ENCODE results near the gene ATP2C2. TPM values are rescaled to one million over a fixed set of nuclear protein-coding genes. Genes with fewer than 3 reads are reported as not detected.

The ATP2C2 gene
- total RNA-seq, 1 experiment from 2014 or later: 20.3 TPM

DNA sequence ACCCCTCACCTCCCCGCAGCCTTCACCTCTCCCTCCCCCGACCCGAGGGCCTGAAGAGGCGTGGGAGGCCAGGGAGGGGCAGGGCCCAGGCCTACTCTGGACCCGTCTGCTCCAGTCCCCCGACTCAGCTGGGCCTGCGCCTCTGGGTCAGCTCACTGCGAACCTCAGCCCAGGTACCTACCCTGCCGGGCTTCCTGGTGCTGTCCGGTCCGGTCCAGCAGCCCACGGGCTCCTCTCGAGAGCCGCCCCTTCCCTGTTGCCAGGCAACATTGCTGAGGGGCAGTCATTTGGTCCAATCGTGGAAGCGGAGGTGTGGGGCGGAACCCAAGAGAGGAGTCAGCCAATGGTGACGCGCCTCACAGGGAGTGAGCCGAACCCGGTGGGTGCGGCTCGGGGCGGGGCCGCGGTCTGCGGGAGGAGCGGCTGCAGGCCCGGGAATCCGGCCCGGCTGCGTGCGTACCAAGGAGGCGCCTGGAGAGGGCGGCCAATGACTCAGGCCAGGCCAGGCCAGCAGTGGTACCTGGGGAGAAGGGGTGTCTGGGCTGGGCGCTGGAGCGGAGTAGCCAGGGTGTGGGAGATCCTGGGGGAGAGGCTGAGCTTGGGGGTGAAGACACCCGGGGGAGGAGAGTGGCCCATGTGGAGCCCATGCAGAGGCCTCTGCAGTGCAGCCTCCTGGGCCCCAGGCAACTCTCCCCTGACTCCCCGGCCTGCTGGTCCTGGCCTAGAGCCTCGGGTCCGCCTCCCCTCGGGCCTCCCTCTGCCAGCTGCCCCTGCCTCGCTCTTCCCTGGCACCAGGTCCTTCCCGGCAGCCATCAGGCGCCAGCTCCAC, 136.3 kb downstream of the ATP2C2 start, which contains the start of gene MEAK7:
Gene MEAK7 (minus strand): TSS at position 240 of the 829 bp plus-strand sequence. CDS start 6,573 bp downstream, outside the sequence.
- H3K9me2 ChIP-seq (ENCODE audit: insufficient read depth): no peaks in the 10 kb centered on the region
- H3K27me3 ChIP-seq (ENCODE audit: insufficient read depth, low read length): no peaks in the 10 kb centered on the region
- CTCF ChIA-PET: interaction anchor here (1.5 to 3.1 kb wide), 11 partner anchors 10 to 548 kb away, joined by 4 to 40 read pairs (median 11); partner anchors contain the start of gene TAF1C
- H3K79me2 ChIP-seq (ENCODE audit: insufficient read depth, low read length): peaks cover 28% of the 10 kb centered on the region
- H2AFZ ChIP-seq (ENCODE audit: low read depth, low read length, poor library complexity, severe bottlenecking): no peak within 1 kb of the TSS
- TF ChIP-seq YY1 (IDR thresholded peaks at IDR 0.05; ENCODE audit: extremely low read depth, insufficient replicate concordance, low read depth, low read length) (peak; percentile 41), ELF1 (IDR thresholded peaks at IDR 0.05; ENCODE audit: borderline replicate concordance, low read depth) (no peak), POLR2A (IDR thresholded peaks at IDR 0.05; ENCODE audit: borderline replicate concordance, extremely low read depth, insufficient read depth, insufficient read length) (peak; percentile 67), ZFX (IDR thresholded peaks at IDR 0.05) (peak; percentile 94), SP1 (IDR thresholded peaks at IDR 0.05; ENCODE audit: low read depth) (no peak), POLR2AphosphoS5 (IDR thresholded peaks at IDR 0.05; ENCODE audit: low read depth, low read length) (peak; percentile 96)
- DNase-seq (ENCODE audit: low read depth, low spot score) (peak; percentile 98), ATAC-seq (peak; percentile 84)
- TSS peak; percentile 77 for BruUV-seq (replicated peaks)
- peak within 1 kb of the TSS; percentile 88 to 98 for H3K4me3 ChIP-seq (replicated peaks in 1 of 2; ENCODE audit: low read depth in 1 of 2, low read length in 2 of 2)
- H3K9ac ChIP-seq (ENCODE audit: low read length): peak within 1 kb of the TSS; percentile 93
- RAD21 ChIA-PET (ENCODE audit: low non-redundant PET in 1 of 2, low total read pairs in 2 of 2, uncharacterized antibody in 2 of 2, unreplicated experiment in 2 of 2): no interaction called here
- H3K4me1 ChIP-seq (ENCODE audit: control insufficient read depth in 1 of 2, insufficient read depth in 2 of 2, low read length in 2 of 2): peaks cover 54 to 69% of the 10 kb centered on the region in 2 experiments
- POLR2A ChIA-PET: interaction anchor here (1.1 kb wide), 1 partner anchor 113 kb away, joined by 3 read pairs; the partner anchor contains the start of gene COTL1
- H4K20me1 ChIP-seq (ENCODE audit: insufficient read depth): no peaks in the 10 kb centered on the region
- H3K4me2 ChIP-seq (ENCODE audit: low read length): peak within 1 kb of the TSS; percentile 95
- intact Hi-C loops (cut with micrococcal nuclease): loop anchor here (10.0 kb wide), 1 partner anchor 550 kb away; the partner anchor contains the start of gene OSGIN1
- H3K9me3 ChIP-seq (ENCODE audit: control insufficient read depth in 1 of 2, insufficient read depth in 1 of 2, low read depth in 1 of 2, low read length in 2 of 2): no peaks in the 10 kb centered on the region
- H3K27ac ChIP-seq (ENCODE audit: low read depth, low read length): peak within 1 kb of the TSS; percentile 82
- H3K36me3 ChIP-seq (ENCODE audit: control insufficient read depth in 1 of 2, insufficient read depth in 2 of 2, low read length in 2 of 2): peaks cover 0 to 5% of the 10 kb centered on the region in 2 experiments; a peak in 1 of 4 replicates

All from HCT116 (cell line).